DND-41 (cell line): ENCODE results near the gene COMMD4.

ENCODE experiments used
- CTCF ChIP-seq: IDR thresholded peaks from 2 replicates; pipeline ENCODE4 v1.5.1; 2012; ENCODE audit warnings: borderline replicate concordance, low read length, moderate library complexity, mild to moderate bottlenecking; ENCODE audit not compliant: poor library complexity, severe bottlenecking; ENCODE audit errors: extremely low read depth
- EZH2 ChIP-seq: IDR thresholded peaks from 3 replicates; pipeline ENCODE4 v1.6.1; 2012; ENCODE audit warnings: borderline replicate concordance, low read depth, mild to moderate bottlenecking, moderate library complexity, low read length, inconsistent platforms; ENCODE audit not compliant: severe bottlenecking

- TF ChIP-seq CTCF (no peak), EZH2 (no peak)
Observed at GRCh38 chr15:75314552-75315290, 21.1 kb upstream of the COMMD4 start.
